ENCODE measurements around the gene FUT8. TPM values are rescaled to one million over a fixed set of nuclear protein-coding genes. Genes with fewer than 3 reads are reported as not detected.

The FUT8 gene
- total and polyA plus RNA-seq, 2 donors (not counting 1 experiment from before 2014, with no cell fraction given), result 13.2 to 91.8 TPM

GRCh38 chr14:65618996-65619395 is 206.5 kb downstream of the FUT8 start:
- intact Hi-C loops (cut with micrococcal nuclease), result no loop called here
- Histone ChIP-seq H4K20me1 (ENCODE audit: control insufficient read depth, insufficient read depth, low read length, poor library complexity, severe bottlenecking) (peaks cover 5% of the 10 kb centered on the region), H3K27ac (ENCODE audit: low read length in 2 of 2) (no peak overlapping the region), H3K27me3 (replicated peaks in 1 of 4; ENCODE audit: control extremely low read depth in 1 of 4, control insufficient read depth in 3 of 4, insufficient read depth in 4 of 4, low read length in 3 of 4) (no peaks in the 10 kb centered on the region), H2AFZ (ENCODE audit: insufficient read depth, low read depth, low read length, poor library complexity, severe bottlenecking) (no peak overlapping the region), H3K36me3 (replicated peaks in 1 of 2; ENCODE audit: control extremely low read depth in 1 of 2, control insufficient read depth in 1 of 2, extremely low read depth in 1 of 2, insufficient read depth in 2 of 2, low read length in 1 of 2) (peaks cover 0 to 25% of the 10 kb centered on the region in 2 experiments), H3K4me3 (ENCODE audit: control extremely low read depth in 1 of 5, extremely low read depth in 1 of 5, insufficient read depth in 1 of 5, low read depth in 2 of 5, low read length in 4 of 5) (no peak overlapping the region), H3K9me3 (ENCODE audit: control extremely low read depth in 1 of 3, control insufficient read depth in 2 of 3, insufficient read depth in 1 of 3, low read length in 2 of 3) (no peaks in the 10 kb centered on the region), H3K4me2 (replicated peaks; ENCODE audit: low read depth, low read length, poor library complexity, severe bottlenecking) (no peak overlapping the region), H3K79me2 (ENCODE audit: control insufficient read depth, insufficient read depth, low read length) (peaks cover 3% of the 10 kb centered on the region), H3K9ac (ENCODE audit: low read length) (no peak overlapping the region), H3K4me1 (ENCODE audit: control insufficient read depth in 2 of 2, insufficient read depth in 2 of 2, low read length in 2 of 2) (no peaks in the 10 kb centered on the region)
- Mint-ChIP-seq H3K27ac (no peak overlapping the region), H3K4me1 (peaks cover 7% of the 10 kb centered on the region), H3K4me3 (no peak overlapping the region), H3K9me3 (ENCODE audit: insufficient read depth) (no peaks in the 10 kb centered on the region), H3K27me3 (no peaks in the 10 kb centered on the region)
- WGBS (ENCODE audit: insufficient coverage), result 88% methylated on average over 1 of the region's 3 CpGs
- no peak for TF ChIP-seq EZH2 (IDR thresholded peaks at IDR 0.05; ENCODE audit: borderline replicate concordance, insufficient read depth, low read depth, low read length, poor library complexity, severe bottlenecking)
- TF ChIP-seq CTCF (IDR thresholded peaks at IDR 0.05), result no peak
- ChIA-PET POLR2A (no interaction called here), CTCF (no interaction called here)
- ATAC-seq (ENCODE audit: low read depth) (no peak), DNase-seq (no peak)

DNA sequence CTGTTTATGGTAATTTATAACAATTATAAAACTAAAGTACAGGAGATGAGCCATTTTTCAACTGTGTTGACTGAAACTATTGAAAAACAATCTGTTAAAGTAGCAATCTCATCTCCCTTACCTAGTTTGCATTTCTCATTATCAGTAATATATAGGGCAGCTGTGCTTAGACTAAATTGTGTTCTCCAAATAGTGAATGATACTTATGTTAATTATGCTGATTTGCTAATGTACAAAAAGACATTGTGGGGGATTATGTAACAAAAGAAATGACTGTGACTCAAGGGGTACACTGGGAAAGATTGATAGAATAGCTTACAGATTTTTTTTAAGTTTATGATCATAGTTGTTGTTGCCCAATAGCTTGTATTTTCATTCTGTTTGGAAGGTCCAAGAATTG is 207.7 kb downstream of the FUT8 start:
- no peak overlapping the region for H3K27ac ChIP-seq (ENCODE audit: low read length in 2 of 2)
- H3K36me3 ChIP-seq (replicated peaks in 1 of 2; ENCODE audit: control extremely low read depth in 1 of 2, control insufficient read depth in 1 of 2, extremely low read depth in 1 of 2, insufficient read depth in 2 of 2, low read length in 1 of 2), result peaks cover 0 to 32% of the 10 kb centered on the region in 2 experiments
- H3K9me3 ChIP-seq (ENCODE audit: control extremely low read depth in 1 of 3, control insufficient read depth in 2 of 3, insufficient read depth in 1 of 3, low read length in 2 of 3), result no peaks in the 10 kb centered on the region
- H3K27me3 Mint-ChIP-seq, result no peaks in the 10 kb centered on the region
- H3K4me1 Mint-ChIP-seq, result peaks cover 3% of the 10 kb centered on the region
- H3K4me3 ChIP-seq (ENCODE audit: control extremely low read depth in 1 of 5, extremely low read depth in 1 of 5, insufficient read depth in 1 of 5, low read depth in 2 of 5, low read length in 4 of 5), result no peak overlapping the region
- H3K9ac ChIP-seq (ENCODE audit: low read length), result no peak overlapping the region
- H3K4me3 Mint-ChIP-seq, result no peak overlapping the region
- TF ChIP-seq CTCF (IDR thresholded peaks at IDR 0.05), result no peak
- no peak for TF ChIP-seq EZH2 (IDR thresholded peaks at IDR 0.05; ENCODE audit: borderline replicate concordance, insufficient read depth, low read depth, low read length, poor library complexity, severe bottlenecking)
- no peaks in the 10 kb centered on the region for H3K9me3 Mint-ChIP-seq (ENCODE audit: insufficient read depth)
- DNase-seq (no peak), ATAC-seq (ENCODE audit: low read depth) (no peak)
- H4K20me1 ChIP-seq (ENCODE audit: control insufficient read depth, insufficient read depth, low read length, poor library complexity, severe bottlenecking), result peaks cover 5% of the 10 kb centered on the region
- no peak overlapping the region for H3K4me2 ChIP-seq (replicated peaks; ENCODE audit: low read depth, low read length, poor library complexity, severe bottlenecking)
- intact Hi-C loops (cut with micrococcal nuclease), result no loop called here
- ChIA-PET CTCF (no interaction called here), POLR2A (no interaction called here)
- no peak overlapping the region for H3K27ac Mint-ChIP-seq
- H2AFZ ChIP-seq (ENCODE audit: insufficient read depth, low read depth, low read length, poor library complexity, severe bottlenecking), result no peak overlapping the region
- H3K4me1 ChIP-seq (ENCODE audit: control insufficient read depth in 2 of 2, insufficient read depth in 2 of 2, low read length in 2 of 2), result no peaks in the 10 kb centered on the region
- no peaks in the 10 kb centered on the region for H3K27me3 ChIP-seq (replicated peaks in 1 of 4; ENCODE audit: control extremely low read depth in 1 of 4, control insufficient read depth in 3 of 4, insufficient read depth in 4 of 4, low read length in 3 of 4)
- H3K79me2 ChIP-seq (ENCODE audit: control insufficient read depth, insufficient read depth, low read length), result peaks cover 3% of the 10 kb centered on the region
